ENCODE results near the gene TST. TPM values are rescaled to one million over a fixed set of nuclear protein-coding genes. Genes with fewer than 3 reads are reported as not detected.

Gene TST
- total RNA-seq, 6 experiments from 2014 or later = 18.6 to 32.8 (median 21.7) TPM

DNA sequence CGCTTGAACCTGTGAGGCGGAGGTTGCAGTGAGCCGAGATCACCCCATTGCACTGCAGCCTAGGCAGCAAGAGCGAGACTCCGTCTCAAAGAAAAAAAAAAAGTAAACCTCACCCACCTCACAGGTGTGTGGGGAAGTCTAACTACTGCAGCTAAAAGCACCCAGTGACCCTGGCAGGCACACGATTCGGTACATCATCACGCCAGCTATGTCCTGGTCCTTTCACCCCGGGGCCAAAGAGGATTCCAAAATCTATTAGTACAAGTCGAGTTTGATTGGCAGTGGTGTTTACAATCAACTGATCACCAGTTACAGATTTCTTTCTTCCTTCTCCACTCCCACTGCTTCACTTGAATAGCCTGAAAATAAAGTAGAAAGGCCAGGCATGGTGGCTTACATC lies 6.3 kb downstream of the TST start:
- Mint-ChIP-seq H3K4me1 (ENCODE audit: low read depth) (no peaks in the 10 kb centered on the region), H3K9me3 (no peaks in the 10 kb centered on the region), H3K27me3 (ENCODE audit: insufficient read depth) (peaks cover 5% of the 10 kb centered on the region), H3K36me3 (ENCODE audit: low read depth) (no peaks in the 10 kb centered on the region), H3K27ac (no peak overlapping the region), H3K4me3 (no peak overlapping the region)
- no peak for DNase-seq
- no peak for TF ChIP-seq CTCF (IDR thresholded peaks at IDR 0.05)

DNA sequence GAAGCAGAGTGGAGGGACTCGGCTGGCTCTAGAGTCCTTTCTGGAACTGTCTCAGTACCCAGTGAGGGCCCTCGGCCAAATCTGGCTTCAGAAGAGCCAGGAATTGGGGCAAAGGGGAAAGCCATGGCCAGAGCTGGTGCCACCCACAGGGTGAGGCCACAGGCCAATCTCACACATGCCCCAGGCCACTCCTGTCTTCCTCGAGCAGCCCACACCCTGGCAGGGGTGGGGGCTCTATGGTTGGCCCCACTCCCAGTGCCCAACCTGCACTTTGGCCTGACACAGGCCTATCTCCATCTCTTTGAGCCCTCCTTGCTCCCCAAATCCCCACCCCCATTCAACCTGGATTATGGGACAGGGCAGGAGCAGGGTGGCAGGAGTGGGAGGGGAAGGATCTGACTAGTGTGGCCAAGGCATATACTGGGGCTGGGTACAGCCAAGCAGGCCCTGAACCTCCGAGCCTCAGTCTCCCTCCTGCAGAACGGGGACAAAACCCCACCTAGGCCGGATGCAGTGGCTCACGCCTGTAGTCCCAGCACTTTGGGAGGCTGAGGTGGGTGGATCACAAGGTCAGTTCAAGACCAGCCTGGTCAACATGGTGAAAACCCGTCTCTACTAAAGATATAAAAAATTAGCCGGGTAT lies 6.9 kb downstream of the TST start:
- H3K4me3 Mint-ChIP-seq = no peak overlapping the region
- no peaks in the 10 kb centered on the region for H3K4me1 Mint-ChIP-seq (ENCODE audit: low read depth)
- no peaks in the 10 kb centered on the region for H3K36me3 Mint-ChIP-seq (ENCODE audit: low read depth)
- no peak for DNase-seq
- TF ChIP-seq CTCF (IDR thresholded peaks at IDR 0.05) = no peak
- H3K9me3 Mint-ChIP-seq = no peaks in the 10 kb centered on the region
- H3K27ac Mint-ChIP-seq = no peak overlapping the region
- peaks cover 6% of the 10 kb centered on the region for H3K27me3 Mint-ChIP-seq (ENCODE audit: insufficient read depth)

DNA sequence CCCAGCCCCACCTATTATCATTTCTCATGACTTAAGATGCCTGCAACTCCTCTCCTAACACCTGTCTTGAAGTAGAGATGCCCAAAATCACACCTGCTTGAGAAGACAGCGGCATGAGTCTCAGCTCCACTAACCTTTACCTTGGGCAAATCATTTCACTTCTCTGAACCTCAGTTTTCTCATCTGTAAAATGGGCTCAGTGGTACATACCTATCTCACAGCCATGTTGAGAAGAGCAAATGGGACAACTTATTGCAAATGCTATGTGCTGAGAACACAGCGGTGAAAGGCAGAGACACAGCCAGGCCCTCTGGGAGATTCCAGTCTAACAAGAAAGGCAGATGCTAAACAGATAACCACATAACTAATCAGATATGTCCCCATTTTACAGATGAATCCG lies 7.8 kb downstream of the TST start:
- Mint-ChIP-seq H3K4me3 (no peak overlapping the region), H3K36me3 (ENCODE audit: low read depth) (no peaks in the 10 kb centered on the region), H3K4me1 (ENCODE audit: low read depth) (no peaks in the 10 kb centered on the region), H3K27me3 (ENCODE audit: insufficient read depth) (peaks cover 9% of the 10 kb centered on the region), H3K9me3 (no peaks in the 10 kb centered on the region; the same call in 1 of the 2 replicates), H3K27ac (no peak overlapping the region)
- DNase-seq = no peak
- no peak for TF ChIP-seq CTCF (IDR thresholded peaks at IDR 0.05)

DNA sequence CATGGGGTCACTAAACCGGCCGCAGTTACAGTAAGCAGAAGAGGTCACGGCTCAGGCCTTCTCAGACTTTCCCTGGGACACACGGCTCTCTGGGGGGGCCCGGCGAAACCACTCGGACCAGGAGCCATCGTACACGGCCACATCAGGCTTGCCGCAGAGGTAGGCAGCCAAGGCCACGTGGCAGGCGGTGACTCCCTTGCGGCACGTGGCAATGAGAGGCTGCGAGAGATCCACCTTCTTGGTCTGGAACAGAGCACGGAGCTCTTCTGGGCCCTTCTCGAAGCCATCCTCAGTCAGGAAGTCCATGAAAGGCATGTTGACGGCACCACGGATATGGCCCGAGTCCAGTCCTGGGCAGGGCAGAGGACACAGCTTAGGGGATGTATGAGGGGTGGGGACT lies 8.3 kb downstream of the TST start:
- Mint-ChIP-seq H3K4me1 (ENCODE audit: low read depth) (no peaks in the 10 kb centered on the region), H3K36me3 (ENCODE audit: low read depth) (no peaks in the 10 kb centered on the region), H3K4me3 (no peak overlapping the region), H3K27me3 (ENCODE audit: insufficient read depth) (peaks cover 12% of the 10 kb centered on the region), H3K27ac (no peak overlapping the region), H3K9me3 (no peaks in the 10 kb centered on the region; the same call in 1 of the 2 replicates)
- TF ChIP-seq CTCF (IDR thresholded peaks at IDR 0.05) = no peak
- DNase-seq = no peak

DNA sequence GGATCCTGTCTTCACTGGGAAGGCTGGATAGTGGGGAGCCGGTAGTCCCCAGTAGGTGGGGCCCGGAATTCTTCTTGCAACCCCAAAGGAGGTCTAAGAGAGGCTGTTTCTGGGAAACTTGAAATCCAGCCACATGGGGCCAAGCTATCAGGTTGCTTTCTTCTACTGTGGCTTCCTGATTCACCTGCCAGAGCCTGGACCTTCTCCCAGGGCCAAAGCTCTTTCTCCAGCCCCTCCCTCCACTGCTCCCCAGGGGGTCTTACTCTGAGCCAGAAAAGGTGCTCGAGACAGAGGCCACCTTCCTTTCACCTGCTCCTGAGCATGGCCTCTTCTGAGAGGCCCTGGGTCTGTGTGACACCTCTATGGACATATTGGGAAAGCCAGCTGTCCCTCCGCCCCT lies 9.1 kb downstream of the TST start:
- TF ChIP-seq CTCF (IDR thresholded peaks at IDR 0.05) = no peak
- DNase-seq = no peak
- H3K27me3 Mint-ChIP-seq (ENCODE audit: insufficient read depth) = peaks cover 18% of the 10 kb centered on the region
- no peak overlapping the region for H3K4me3 Mint-ChIP-seq
- H3K27ac Mint-ChIP-seq = no peak overlapping the region
- peaks cover 3% of the 10 kb centered on the region for H3K9me3 Mint-ChIP-seq
- no peaks in the 10 kb centered on the region for H3K36me3 Mint-ChIP-seq (ENCODE audit: low read depth)
- H3K4me1 Mint-ChIP-seq (ENCODE audit: low read depth) = no peaks in the 10 kb centered on the region
